Activated B cell treated with CpG ODN at 0.5 μM for 24 hours (primary cell): ENCODE data around the gene PTEN. TPM values are rescaled to one million over a fixed set of nuclear protein-coding genes. Genes with fewer than 3 reads are reported as not detected.
A peak's percentile ranks its signal among the peaks of the same experiment; 100 is the strongest.
"Not testable (repeated sequence)": the region's sequence is repeated elsewhere in the genome, so short reads cannot be mapped to it uniquely, and the experiment has no call there.

Experiments used
- ATAC-seq: fragments of 200-7000 bp; cut with Tn5 transposase; one replicate; pipeline ENCODE4 v1.10.0; 2021; ENCODE audit warnings: low read depth, mild to moderate bottlenecking, moderate library complexity
- CTCF ChIA-PET: fragments of 350-600 bp; sonication (Branson Sonifier 250); formaldehyde crosslinking; loops from one replicate; lab custom pipeline; 2021; ENCODE audit warnings: antibody characterized with exemption; lab: Charles Lee
- POLR2A ChIA-PET: fragments of 350-600 bp; sonication (Branson Sonifier 250); formaldehyde crosslinking; loops from one replicate; lab custom pipeline; 2021; ENCODE audit warnings: antibody characterized with exemption; lab: Charles Lee
- DNase-seq: peaks from one replicate; pipeline ENCODE4 v3.0.0; 2022
- H3K27ac Mint-ChIP-seq: one replicate; pipeline ENCODE4 v1.8.0; 2020; ENCODE audit warnings: mixed read lengths
- H3K27me3 Mint-ChIP-seq: one replicate; pipeline ENCODE4 v1.8.0; 2021; ENCODE audit warnings: mixed read lengths
- H3K36me3 Mint-ChIP-seq: one replicate; pipeline ENCODE4 v1.8.0; 2021; ENCODE audit warnings: low read depth, mixed read lengths
- H3K4me1 Mint-ChIP-seq: one replicate; pipeline ENCODE4 v1.8.0; 2021; ENCODE audit warnings: mixed read lengths
- H3K4me3 Mint-ChIP-seq: one replicate; pipeline ENCODE4 v1.8.0; 2020; ENCODE audit warnings: mild to moderate bottlenecking, mixed read lengths
- H3K9me3 Mint-ChIP-seq: one replicate; pipeline ENCODE4 v1.8.0; 2020; ENCODE audit warnings: mixed read lengths
- CTCF ChIP-seq: fragments of 200-600 bp; IDR thresholded peaks from one replicate; pipeline ENCODE4 v1.8.0; 2022; ENCODE audit warnings: antibody characterized with exemption, mild to moderate bottlenecking
- intact Hi-C: fragments of 100-400 bp; cut with micrococcal nuclease; formaldehyde crosslinking; loops from one replicate; pipeline ENCODE4 v1.15.1; 2024
- total RNA-seq: library from RNA; stranded (reverse); gene quantifications from 2 replicates; pipeline ENCODE4 v1.2.3, GENCODE V29; 2022

The PTEN gene
- total RNA-seq, 1 donor from 2014 or later, result 227 TPM

GRCh38 chr10:87818505-87819288, 44.7 kb upstream of the PTEN start:
- H3K4me1 Mint-ChIP-seq, result peaks cover 40% of the 10 kb centered on the region
- H3K9me3 Mint-ChIP-seq, result no peaks in the 10 kb centered on the region
- H3K4me3 Mint-ChIP-seq, result peak overlapping the region; percentile 98
- H3K27ac Mint-ChIP-seq, result peak overlapping the region; percentile 96
- ATAC-seq (peak; percentile 57), DNase-seq (no peak)
- ChIA-PET POLR2A (interaction anchor here (0.6 to 3.9 kb wide), 12 partner anchors 8 to 1829 kb away, joined by 3 to 34 read pairs (median 3); partner anchors contain the start of genes KLLN, MINPP1, PTEN and RNLS), CTCF (interaction anchor here (1.9 to 2.1 kb wide), 2 partner anchors 9 to 44 kb away, joined by 6 read pairs; partner anchors contain the start of genes KLLN and PTEN)
- H3K27me3 Mint-ChIP-seq, result no peaks in the 10 kb centered on the region
- peaks cover 14% of the 10 kb centered on the region for H3K36me3 Mint-ChIP-seq
- TF ChIP-seq CTCF, result no peak
- intact Hi-C loops, result loop anchor here (1.0 to 2.0 kb wide), 5 partner anchors 36 to 848 kb away; no protein-coding TSS in a partner anchor

DNA sequence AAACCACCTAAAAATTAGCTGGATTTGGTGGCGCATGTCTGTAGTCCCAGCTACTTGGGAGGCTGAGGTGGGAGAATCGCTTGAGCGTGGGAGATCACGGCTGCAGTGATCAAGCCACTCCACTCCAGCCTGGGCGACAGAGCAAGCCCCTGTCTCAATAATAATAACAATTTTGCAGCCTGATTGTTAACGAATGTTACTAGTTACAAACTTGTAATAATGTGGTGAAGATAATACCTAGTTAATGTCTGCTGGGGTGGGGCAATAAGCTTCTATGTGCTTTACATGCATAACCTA, 44.2 kb upstream of the PTEN start:
- CTCF ChIA-PET, result interaction anchor here (1.9 to 2.1 kb wide), 2 partner anchors 9 to 43 kb away, joined by 6 read pairs; partner anchors contain the start of genes KLLN and PTEN
- ATAC-seq, result no peak
- DNase-seq, result no peak
- POLR2A ChIA-PET, result interaction anchor here (0.6 to 3.9 kb wide), 7 partner anchors 8 to 1829 kb away, joined by 3 to 34 read pairs (median 3); partner anchors contain the start of genes KLLN, PTEN and RNLS
- no peak overlapping the region for H3K27ac Mint-ChIP-seq
- H3K27me3 Mint-ChIP-seq, result no peaks in the 10 kb centered on the region
- no peak for TF ChIP-seq CTCF
- no peak overlapping the region for H3K4me3 Mint-ChIP-seq
- H3K36me3 Mint-ChIP-seq, result peaks cover 14% of the 10 kb centered on the region
- no peaks in the 10 kb centered on the region for H3K9me3 Mint-ChIP-seq
- intact Hi-C loops, result loop anchor here (2.0 kb wide), 3 partner anchors 36 to 848 kb away; no protein-coding TSS in a partner anchor
- peaks cover 39% of the 10 kb centered on the region for H3K4me1 Mint-ChIP-seq

DNA sequence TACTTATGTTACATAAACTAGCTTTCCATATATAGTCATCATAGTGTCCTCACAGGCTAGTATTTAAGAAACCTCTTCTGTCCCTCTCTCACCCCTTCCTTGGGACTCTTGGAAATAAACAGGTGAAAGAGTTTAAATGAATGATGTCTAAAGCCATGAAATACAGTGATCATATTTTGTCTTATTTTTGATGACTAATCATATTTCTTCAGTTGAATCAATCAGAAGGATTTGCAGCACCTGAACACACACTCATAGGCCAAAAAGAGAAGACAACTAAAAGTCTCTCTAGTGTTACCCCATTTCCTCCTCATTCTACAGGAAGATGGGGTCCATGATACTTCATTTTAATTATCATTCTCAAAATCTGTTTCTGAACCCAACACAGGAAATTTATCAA, 36.8 kb upstream of the PTEN start:
- no peak for DNase-seq
- Mint-ChIP-seq H3K4me3 (no peak overlapping the region), H3K4me1 (no peaks in the 10 kb centered on the region), H3K36me3 (no peaks in the 10 kb centered on the region), H3K9me3 (no peaks in the 10 kb centered on the region), H3K27me3 (no peaks in the 10 kb centered on the region), H3K27ac (no peak overlapping the region)
- POLR2A ChIA-PET, result interaction anchor here (0.9 kb wide), 1 partner anchor 9 kb away, joined by 3 read pairs; the partner anchor contains the start of gene ATAD1
- intact Hi-C loops, result no loop called here
- TF ChIP-seq CTCF, result no peak
- CTCF ChIA-PET, result interaction anchor here (2.4 kb wide), 1 partner anchor 8 kb away, joined by 6 read pairs; the partner anchor contains the start of gene ATAD1
- no peak for ATAC-seq

- no peak for TF ChIP-seq CTCF
- DNase-seq, result no peak
- Mint-ChIP-seq H3K4me1 (no peaks in the 10 kb centered on the region), H3K27me3 (no peaks in the 10 kb centered on the region), H3K27ac (no peak overlapping the region), H3K36me3 (no peaks in the 10 kb centered on the region), H3K9me3 (no peaks in the 10 kb centered on the region), H3K4me3 (no peak overlapping the region)
- ChIA-PET POLR2A (interaction anchor here (0.7 kb wide), 1 partner anchor 8 kb away, joined by 3 read pairs; no protein-coding TSS in a partner anchor), CTCF (interaction anchor here (2.4 kb wide), 1 partner anchor 9 kb away, joined by 6 read pairs; the partner anchor contains the start of gene ATAD1)
- intact Hi-C loops, result no loop called here
- ATAC-seq, result no peak
These were observed 35.7 kb upstream of the PTEN start for GRCh38 chr10:87827681-87828080.

DNA sequence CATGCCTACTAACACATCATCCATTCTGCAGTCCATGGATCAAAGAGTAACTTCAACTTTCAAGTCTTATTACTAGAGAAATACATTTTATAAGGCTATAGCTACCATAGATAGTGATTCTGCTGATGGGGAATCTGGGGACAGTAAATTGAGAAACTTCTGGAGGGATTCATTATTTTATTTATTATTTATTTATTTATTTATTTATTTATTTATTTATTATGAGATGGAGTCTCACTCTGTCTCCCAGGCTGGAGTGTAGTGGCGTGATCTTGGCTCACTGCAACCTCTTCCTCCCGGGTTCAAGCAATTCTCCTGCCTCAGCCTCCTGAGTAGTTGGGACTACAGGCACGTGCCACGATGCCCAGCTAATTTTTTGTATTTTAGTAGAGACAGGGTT, 34.4 kb upstream of the PTEN start:
- H3K27me3 Mint-ChIP-seq, H3K27ac Mint-ChIP-seq, ATAC-seq, intact Hi-C loops, H3K4me1 Mint-ChIP-seq, DNase-seq, H3K9me3 Mint-ChIP-seq, H3K36me3 Mint-ChIP-seq, H3K4me3 Mint-ChIP-seq: not testable (repeated sequence)
- CTCF ChIA-PET, result interaction anchor here (2.4 kb wide), 1 partner anchor 10 kb away, joined by 6 read pairs; the partner anchor contains the start of gene ATAD1
- POLR2A ChIA-PET, result interaction anchor here (0.8 kb wide), 1 partner anchor 11 kb away, joined by 3 read pairs; the partner anchor contains the start of gene ATAD1
